Activated B cell treated with CpG ODN at 0.5 μM for 24 hours (primary cell): ENCODE results near the gene ZNF362. TPM values are rescaled to one million over a fixed set of nuclear protein-coding genes. Genes with fewer than 3 reads are reported as not detected.

ENCODE experiments used
- ATAC-seq: fragments of 200-7000 bp; cut with Tn5 transposase; one replicate; pipeline ENCODE4 v1.10.0; 2021; ENCODE audit warnings: low read depth, mild to moderate bottlenecking, moderate library complexity
- CTCF ChIA-PET: fragments of 350-600 bp; sonication (Branson Sonifier 250); formaldehyde crosslinking; loops from one replicate; lab custom pipeline; 2021; ENCODE audit warnings: antibody characterized with exemption; lab: Charles Lee
- POLR2A ChIA-PET: fragments of 350-600 bp; sonication (Branson Sonifier 250); formaldehyde crosslinking; loops from one replicate; lab custom pipeline; 2021; ENCODE audit warnings: antibody characterized with exemption; lab: Charles Lee
- DNase-seq: peaks from one replicate; pipeline ENCODE4 v3.0.0; 2022
- H3K27ac Mint-ChIP-seq: one replicate; pipeline ENCODE4 v1.8.0; 2020; ENCODE audit warnings: mixed read lengths
- H3K27me3 Mint-ChIP-seq: one replicate; pipeline ENCODE4 v1.8.0; 2021; ENCODE audit warnings: mixed read lengths
- H3K36me3 Mint-ChIP-seq: one replicate; pipeline ENCODE4 v1.8.0; 2021; ENCODE audit warnings: low read depth, mixed read lengths
- H3K4me1 Mint-ChIP-seq: one replicate; pipeline ENCODE4 v1.8.0; 2021; ENCODE audit warnings: mixed read lengths
- H3K4me3 Mint-ChIP-seq: one replicate; pipeline ENCODE4 v1.8.0; 2020; ENCODE audit warnings: mild to moderate bottlenecking, mixed read lengths
- H3K9me3 Mint-ChIP-seq: one replicate; pipeline ENCODE4 v1.8.0; 2020; ENCODE audit warnings: mixed read lengths
- intact Hi-C: fragments of 100-400 bp; cut with micrococcal nuclease; formaldehyde crosslinking; loops from one replicate; pipeline ENCODE4 v1.15.1; 2024
- total RNA-seq: library from RNA; stranded (reverse); gene quantifications from 2 replicates; pipeline ENCODE4 v1.2.3, GENCODE V29; 2022
- TF ChIP-seq, protein P1 (sequence below): fragments of 200-600 bp; IDR thresholded peaks from one replicate; pipeline ENCODE4 v1.8.0; 2022; ENCODE audit warnings: antibody characterized with exemption, mild to moderate bottlenecking

The ZNF362 gene
- total RNA-seq, 1 donor from 2014 or later, result 17.7 TPM

DNA sequence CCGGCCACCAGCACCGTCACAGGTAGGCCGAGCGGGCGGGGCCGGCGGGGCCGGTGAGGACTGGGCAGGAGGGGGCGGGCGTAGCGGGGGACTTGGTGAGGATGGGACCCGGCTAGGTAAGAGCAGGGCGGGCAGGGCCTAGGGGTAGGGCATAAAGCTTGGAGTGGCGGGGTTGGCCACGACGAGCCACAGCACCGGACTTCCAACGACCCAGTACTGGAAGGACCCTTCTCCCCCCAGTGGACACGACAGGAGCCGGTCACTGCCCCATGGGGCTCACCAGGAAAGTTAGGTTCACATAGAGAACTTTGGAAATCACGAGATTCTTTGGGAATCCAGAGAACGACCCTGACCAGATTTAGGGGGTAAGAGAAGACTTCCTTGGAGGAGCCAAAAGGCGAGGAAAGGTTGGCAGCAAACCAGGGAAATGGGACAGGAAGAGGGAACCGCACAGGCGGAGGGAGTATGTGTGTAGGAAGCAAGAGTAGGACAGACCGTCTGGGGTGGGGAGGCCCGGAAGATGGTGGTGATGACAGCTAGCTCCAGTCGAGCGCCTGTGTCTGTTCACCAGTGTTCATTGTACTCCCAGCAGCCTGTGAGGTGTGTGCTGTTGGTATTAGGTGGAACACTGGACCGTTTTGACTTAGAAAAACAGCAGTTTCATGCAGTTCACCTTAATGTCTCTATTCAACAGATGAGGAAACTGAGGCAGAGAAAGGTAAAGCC lies 20.4 kb downstream of the ZNF362 start:
- Mint-ChIP-seq H3K36me3 (peaks cover 43% of the 10 kb centered on the region), H3K9me3 (no peaks in the 10 kb centered on the region), H3K4me1 (peaks cover 20% of the 10 kb centered on the region), H3K27ac (no peak overlapping the region), H3K27me3 (no peaks in the 10 kb centered on the region), H3K4me3 (no peak overlapping the region)
- ChIA-PET CTCF (no interaction called here), POLR2A (no interaction called here)
- TF ChIP-seq, protein P1, sequence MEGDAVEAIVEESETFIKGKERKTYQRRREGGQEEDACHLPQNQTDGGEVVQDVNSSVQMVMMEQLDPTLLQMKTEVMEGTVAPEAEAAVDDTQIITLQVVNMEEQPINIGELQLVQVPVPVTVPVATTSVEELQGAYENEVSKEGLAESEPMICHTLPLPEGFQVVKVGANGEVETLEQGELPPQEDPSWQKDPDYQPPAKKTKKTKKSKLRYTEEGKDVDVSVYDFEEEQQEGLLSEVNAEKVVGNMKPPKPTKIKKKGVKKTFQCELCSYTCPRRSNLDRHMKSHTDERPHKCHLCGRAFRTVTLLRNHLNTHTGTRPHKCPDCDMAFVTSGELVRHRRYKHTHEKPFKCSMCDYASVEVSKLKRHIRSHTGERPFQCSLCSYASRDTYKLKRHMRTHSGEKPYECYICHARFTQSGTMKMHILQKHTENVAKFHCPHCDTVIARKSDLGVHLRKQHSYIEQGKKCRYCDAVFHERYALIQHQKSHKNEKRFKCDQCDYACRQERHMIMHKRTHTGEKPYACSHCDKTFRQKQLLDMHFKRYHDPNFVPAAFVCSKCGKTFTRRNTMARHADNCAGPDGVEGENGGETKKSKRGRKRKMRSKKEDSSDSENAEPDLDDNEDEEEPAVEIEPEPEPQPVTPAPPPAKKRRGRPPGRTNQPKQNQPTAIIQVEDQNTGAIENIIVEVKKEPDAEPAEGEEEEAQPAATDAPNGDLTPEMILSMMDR, result no peak
- no peak for ATAC-seq
- DNase-seq, result no peak
- intact Hi-C loops, result no loop called here

DNA sequence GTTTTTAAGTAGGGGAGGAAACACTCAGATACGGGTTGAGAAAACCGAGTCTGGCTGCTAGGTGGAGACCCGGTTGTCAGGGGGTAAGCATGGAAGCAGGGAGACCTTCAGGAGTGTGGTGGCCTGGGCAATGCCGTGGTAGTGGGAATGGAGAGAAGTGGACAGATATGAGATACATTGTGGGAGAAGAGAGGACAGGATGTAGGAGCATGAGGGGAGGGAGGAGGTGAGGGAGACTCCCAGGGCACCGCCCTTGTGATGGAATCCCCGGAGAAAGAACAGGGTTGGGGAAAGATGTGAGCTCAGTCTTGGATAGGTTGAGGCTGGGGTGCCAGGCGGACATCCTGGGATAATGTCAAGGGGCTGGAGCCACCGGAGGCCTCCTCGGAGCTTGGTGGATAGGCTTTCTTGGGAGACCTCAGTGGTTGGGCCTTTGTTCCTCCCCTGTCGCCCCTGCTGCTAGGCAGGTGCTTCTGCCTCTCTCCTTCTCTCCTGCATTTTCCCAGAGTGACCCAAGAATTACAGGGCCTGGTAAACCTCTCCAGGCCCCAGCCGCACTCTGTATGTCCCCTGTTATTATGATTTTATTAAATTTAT lies 21.3 kb downstream of the ZNF362 start:
- ChIA-PET POLR2A (interaction anchor here (0.6 kb wide), 1 partner anchor 104 kb away, joined by 3 read pairs; no protein-coding TSS in a partner anchor), CTCF (no interaction called here)
- intact Hi-C loops, result no loop called here
- Mint-ChIP-seq H3K4me3 (no peak overlapping the region), H3K4me1 (peaks cover 18% of the 10 kb centered on the region), H3K9me3 (no peaks in the 10 kb centered on the region), H3K27ac (no peak overlapping the region), H3K36me3 (peaks cover 50% of the 10 kb centered on the region), H3K27me3 (no peaks in the 10 kb centered on the region)
- peak; percentile 0 for DNase-seq
- no peak for ATAC-seq
- TF ChIP-seq, protein P1, result no peak

DNA sequence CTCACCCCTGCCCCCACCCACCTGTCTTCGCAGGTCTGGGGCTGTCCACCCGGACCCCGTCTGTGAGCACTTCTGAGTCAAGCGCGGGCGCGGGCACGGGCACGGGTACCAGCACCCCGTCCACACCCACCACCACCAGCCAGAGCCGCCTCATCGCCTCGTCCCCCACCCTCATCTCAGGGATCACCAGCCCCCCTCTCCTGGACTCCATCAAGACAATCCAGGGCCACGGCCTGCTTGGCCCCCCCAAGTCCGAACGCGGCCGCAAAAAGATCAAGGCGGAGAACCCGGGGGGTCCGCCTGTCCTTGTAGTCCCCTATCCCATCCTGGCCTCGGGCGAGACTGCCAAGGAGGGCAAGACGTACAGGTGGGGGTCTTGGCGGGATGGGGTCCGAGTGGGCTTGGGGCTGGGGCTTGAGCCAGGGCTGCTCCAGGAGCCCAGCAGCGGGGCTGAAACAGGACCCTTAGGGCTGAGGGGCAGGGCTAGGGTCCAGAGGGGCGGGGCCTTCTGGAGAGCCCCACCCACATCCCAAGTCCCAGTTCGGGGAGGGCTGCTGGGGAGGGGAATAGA lies 23.9 kb downstream of the ZNF362 start:
- H3K36me3 Mint-ChIP-seq, result peaks cover 69% of the 10 kb centered on the region
- intact Hi-C loops, result no loop called here
- H3K4me1 Mint-ChIP-seq, result no peaks in the 10 kb centered on the region
- CTCF ChIA-PET, result no interaction called here
- H3K27ac Mint-ChIP-seq, result no peak overlapping the region
- no peak for DNase-seq
- no peaks in the 10 kb centered on the region for H3K9me3 Mint-ChIP-seq
- no peaks in the 10 kb centered on the region for H3K27me3 Mint-ChIP-seq
- H3K4me3 Mint-ChIP-seq, result no peak overlapping the region
- no peak for ATAC-seq
- POLR2A ChIA-PET, result no interaction called here
- TF ChIP-seq, protein P1, result no peak

DNA sequence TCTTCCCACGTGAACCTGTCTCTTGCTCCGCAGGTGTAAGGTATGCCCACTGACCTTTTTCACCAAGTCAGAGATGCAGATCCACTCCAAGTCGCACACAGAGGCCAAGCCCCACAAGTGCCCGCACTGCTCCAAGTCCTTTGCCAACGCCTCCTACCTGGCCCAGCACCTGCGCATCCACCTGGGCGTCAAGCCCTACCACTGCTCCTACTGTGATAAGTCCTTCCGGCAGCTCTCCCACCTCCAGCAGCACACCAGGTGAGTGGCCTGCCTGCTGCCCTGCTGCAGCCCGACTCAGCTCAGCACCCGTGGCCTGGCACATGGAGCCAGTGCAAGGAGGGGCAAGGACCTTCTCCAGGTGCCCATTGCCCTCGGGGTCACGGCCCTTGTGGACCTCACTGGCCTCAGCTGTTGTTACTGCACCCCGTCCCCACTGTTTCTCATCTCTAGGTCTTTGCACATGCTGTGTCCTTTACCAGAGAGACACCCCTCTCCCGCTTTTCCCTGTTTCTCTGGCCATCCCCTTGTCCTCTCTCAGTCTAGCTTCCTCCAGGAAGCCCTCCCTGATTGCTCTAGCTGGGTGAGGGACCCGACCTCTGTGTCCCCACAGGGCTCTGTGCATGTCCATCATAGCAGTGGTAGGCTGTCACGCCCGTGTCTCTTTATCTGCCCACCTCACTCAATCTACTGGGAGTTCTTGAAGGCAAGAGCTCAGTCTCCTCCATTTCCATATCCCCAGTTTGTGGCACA lies 25.4 kb downstream of the ZNF362 start:
- H3K4me1 Mint-ChIP-seq, result no peaks in the 10 kb centered on the region
- no peak overlapping the region for H3K27ac Mint-ChIP-seq
- no peaks in the 10 kb centered on the region for H3K9me3 Mint-ChIP-seq
- CTCF ChIA-PET, result no interaction called here
- DNase-seq (no peak), ATAC-seq (no peak)
- H3K27me3 Mint-ChIP-seq, result no peaks in the 10 kb centered on the region
- H3K36me3 Mint-ChIP-seq, result peaks cover 67% of the 10 kb centered on the region
- intact Hi-C loops, result no loop called here
- H3K4me3 Mint-ChIP-seq, result no peak overlapping the region
- POLR2A ChIA-PET, result no interaction called here
- TF ChIP-seq, protein P1, result no peak

DNA sequence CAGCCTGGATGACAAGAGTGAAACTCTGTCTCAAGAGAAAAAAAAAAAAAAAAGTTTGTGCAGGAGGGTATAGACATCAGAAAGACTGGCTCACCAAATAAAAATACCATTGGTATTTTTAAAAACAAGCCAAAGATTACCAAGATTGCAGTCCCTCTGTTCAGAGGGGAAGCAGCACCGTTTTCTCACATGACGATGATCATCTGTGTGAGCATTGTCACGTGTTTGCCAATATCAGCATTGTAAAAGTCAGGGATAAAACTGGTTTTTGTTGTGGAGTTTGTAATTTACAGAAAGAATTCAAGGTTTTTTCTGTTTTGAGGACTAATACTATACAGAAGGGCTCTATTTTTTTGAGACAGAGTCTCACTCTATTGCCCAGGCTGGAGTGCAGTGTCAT lies 26.5 kb downstream of the ZNF362 start:
- CTCF ChIA-PET, result interaction anchor here (2.6 kb wide), 1 partner anchor 13 kb away, joined by 8 read pairs; no protein-coding TSS in a partner anchor
- H3K27ac Mint-ChIP-seq, result no peak overlapping the region

More for the DNA sequence above, 26.5 kb downstream of the ZNF362 start:
- Mint-ChIP-seq H3K4me3 (no peak overlapping the region), H3K27me3 (no peaks in the 10 kb centered on the region), H3K36me3 (peaks cover 68% of the 10 kb centered on the region), H3K9me3 (no peaks in the 10 kb centered on the region), H3K4me1 (no peaks in the 10 kb centered on the region)
- POLR2A ChIA-PET, result no interaction called here
- ATAC-seq (no peak), DNase-seq (no peak)
- intact Hi-C loops, result no loop called here
- TF ChIP-seq, protein P1, result no peak
